ENCODE results near the gene PCDHB14. TPM values are rescaled to one million over a fixed set of nuclear protein-coding genes. Genes with fewer than 3 reads are reported as not detected.
"Not testable (repeated sequence)": the region's sequence is repeated elsewhere in the genome, so short reads cannot be mapped to it uniquely, and the experiment has no call there.

The PCDHB14 gene
- total RNA-seq, 1 experiment from 2014 or later: 2.6 TPM

DNA sequence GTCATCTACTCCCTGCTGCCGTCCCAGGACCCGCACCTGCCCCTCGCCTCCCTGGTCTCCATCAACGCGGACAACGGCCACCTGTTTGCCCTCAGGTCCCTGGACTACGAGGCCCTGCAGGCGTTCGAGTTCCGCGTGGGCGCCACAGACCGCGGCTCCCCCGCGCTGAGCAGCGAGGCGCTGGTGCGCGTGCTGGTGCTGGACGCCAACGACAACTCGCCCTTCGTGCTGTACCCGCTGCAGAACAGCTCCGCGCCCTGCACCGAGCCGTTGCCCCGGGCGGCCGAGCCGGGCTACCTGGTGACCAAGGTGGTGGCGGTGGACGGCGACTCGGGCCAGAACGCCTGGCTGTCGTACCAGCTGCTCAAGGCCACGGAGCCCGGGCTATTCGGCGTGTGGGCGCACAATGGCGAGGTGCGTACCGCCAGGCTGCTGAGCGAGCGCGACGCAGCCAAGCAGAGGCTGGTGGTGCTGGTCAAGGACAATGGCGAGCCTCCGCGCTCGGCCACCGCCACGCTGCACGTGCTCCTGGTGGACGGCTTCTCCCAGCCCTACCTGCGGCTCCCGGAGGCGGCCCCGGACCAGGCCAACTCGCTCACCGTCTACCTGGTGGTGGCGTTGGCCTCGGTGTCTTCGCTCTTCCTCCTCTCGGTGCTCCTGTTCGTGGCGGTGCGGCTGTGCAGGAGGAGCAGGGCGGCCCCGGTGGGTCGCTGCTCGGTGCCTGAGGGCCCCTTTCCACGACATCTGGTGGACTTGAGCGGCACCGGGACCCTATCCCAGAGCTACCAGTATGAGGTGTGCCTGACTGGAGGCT is 48.6 kb upstream of the PCDHB14 start:
- ATAC-seq; H3K27ac Mint-ChIP-seq; H3K27me3 Mint-ChIP-seq (ENCODE audit: low read depth); CTCF ChIA-PET; H3K4me3 Mint-ChIP-seq; H3K4me1 Mint-ChIP-seq; DNase-seq (ENCODE audit: low spot score): not testable (repeated sequence)
- POLR2A ChIA-PET: interaction anchor here (0.6 kb wide), 1 partner anchor 67 kb away, joined by 3 read pairs; no protein-coding TSS in a partner anchor
- peaks cover 17% of the 10 kb centered on the region for H3K9me3 Mint-ChIP-seq
- H3K36me3 Mint-ChIP-seq: peaks cover 14% of the 10 kb centered on the region; the same call in 1 of the 2 replicates

DNA sequence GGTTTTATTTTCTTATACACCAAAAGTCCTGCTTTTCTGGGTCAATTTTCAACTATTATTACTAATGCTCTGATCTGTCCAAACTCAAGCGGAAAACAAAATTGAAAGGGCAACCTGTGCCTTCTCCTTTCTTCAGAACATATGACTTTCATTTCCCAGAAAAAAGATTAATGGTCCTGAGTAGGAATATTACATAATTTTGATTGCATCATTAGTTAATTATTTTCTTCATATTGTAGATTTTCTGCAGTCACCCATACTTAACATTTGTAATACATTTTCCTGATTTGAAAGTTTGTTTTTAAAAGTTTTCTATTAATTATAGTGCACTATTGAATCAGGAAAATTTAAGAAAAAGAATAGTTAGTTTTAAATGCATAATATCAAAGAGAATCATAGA is 47.2 kb upstream of the PCDHB14 start:
- CTCF ChIA-PET: no interaction called here
- no peaks in the 10 kb centered on the region for H3K4me1 Mint-ChIP-seq
- TF ChIP-seq FOXJ3 (CRISPR knock-in tag; IDR thresholded peaks at IDR 0.05; ENCODE audit: borderline replicate concordance): no peak
- TF ChIP-seq, protein P1, sequence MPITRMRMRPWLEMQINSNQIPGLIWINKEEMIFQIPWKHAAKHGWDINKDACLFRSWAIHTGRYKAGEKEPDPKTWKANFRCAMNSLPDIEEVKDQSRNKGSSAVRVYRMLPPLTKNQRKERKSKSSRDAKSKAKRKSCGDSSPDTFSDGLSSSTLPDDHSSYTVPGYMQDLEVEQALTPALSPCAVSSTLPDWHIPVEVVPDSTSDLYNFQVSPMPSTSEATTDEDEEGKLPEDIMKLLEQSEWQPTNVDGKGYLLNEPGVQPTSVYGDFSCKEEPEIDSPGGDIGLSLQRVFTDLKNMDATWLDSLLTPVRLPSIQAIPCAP (CRISPR knock-in tag; IDR thresholded peaks at IDR 0.05): no peak
- no peak for TF ChIP-seq HMGA2 (CRISPR knock-in tag; IDR thresholded peaks at IDR 0.05)
- no peak for TF ChIP-seq ZNF396 (CRISPR knock-in tag; IDR thresholded peaks at IDR 0.05; ENCODE audit: borderline replicate concordance)
- TF ChIP-seq ZNF281 (CRISPR knock-in tag; IDR thresholded peaks at IDR 0.05): no peak
- no peak for TF ChIP-seq TCF7 (CRISPR knock-in tag; IDR thresholded peaks at IDR 0.05; ENCODE audit: low read depth)
- TF ChIP-seq CREB1 (CRISPR knock-in tag; IDR thresholded peaks at IDR 0.05): no peak
- TF ChIP-seq EMX1 (CRISPR knock-in tag; IDR thresholded peaks at IDR 0.05): no peak
- TF ChIP-seq MLX (CRISPR knock-in tag; IDR thresholded peaks at IDR 0.05): no peak
- TF ChIP-seq, protein P2, sequence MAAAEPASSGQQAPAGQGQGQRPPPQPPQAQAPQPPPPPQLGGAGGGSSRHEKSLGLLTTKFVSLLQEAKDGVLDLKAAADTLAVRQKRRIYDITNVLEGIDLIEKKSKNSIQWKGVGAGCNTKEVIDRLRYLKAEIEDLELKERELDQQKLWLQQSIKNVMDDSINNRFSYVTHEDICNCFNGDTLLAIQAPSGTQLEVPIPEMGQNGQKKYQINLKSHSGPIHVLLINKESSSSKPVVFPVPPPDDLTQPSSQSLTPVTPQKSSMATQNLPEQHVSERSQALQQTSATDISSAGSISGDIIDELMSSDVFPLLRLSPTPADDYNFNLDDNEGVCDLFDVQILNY (CRISPR knock-in tag; IDR thresholded peaks at IDR 0.05): no peak
- TF ChIP-seq ATF2 (CRISPR knock-in tag; IDR thresholded peaks at IDR 0.05; ENCODE audit: borderline replicate concordance, low read depth): no peak
- TF ChIP-seq, protein P3, sequence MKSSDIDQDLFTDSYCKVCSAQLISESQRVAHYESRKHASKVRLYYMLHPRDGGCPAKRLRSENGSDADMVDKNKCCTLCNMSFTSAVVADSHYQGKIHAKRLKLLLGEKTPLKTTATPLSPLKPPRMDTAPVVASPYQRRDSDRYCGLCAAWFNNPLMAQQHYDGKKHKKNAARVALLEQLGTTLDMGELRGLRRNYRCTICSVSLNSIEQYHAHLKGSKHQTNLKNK (CRISPR knock-in tag; IDR thresholded peaks at IDR 0.05): no peak
- TF ChIP-seq, protein P4, sequence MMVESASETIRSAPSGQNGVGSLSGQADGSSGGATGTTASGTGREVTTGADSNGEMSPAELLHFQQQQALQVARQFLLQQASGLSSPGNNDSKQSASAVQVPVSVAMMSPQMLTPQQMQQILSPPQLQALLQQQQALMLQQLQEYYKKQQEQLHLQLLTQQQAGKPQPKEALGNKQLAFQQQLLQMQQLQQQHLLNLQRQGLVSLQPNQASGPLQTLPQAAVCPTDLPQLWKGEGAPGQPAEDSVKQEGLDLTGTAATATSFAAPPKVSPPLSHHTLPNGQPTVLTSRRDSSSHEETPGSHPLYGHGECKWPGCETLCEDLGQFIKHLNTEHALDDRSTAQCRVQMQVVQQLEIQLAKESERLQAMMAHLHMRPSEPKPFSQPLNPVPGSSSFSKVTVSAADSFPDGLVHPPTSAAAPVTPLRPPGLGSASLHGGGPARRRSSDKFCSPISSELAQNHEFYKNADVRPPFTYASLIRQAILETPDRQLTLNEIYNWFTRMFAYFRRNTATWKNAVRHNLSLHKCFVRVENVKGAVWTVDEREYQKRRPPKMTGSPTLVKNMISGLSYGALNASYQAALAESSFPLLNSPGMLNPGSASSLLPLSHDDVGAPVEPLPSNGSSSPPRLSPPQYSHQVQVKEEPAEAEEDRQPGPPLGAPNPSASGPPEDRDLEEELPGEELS (CRISPR knock-in tag; IDR thresholded peaks at IDR 0.05): no peak
- no peak overlapping the region for H3K4me3 Mint-ChIP-seq
- peaks cover 17% of the 10 kb centered on the region for H3K9me3 Mint-ChIP-seq
- no peaks in the 10 kb centered on the region for H3K27me3 Mint-ChIP-seq (ENCODE audit: low read depth)
- no peak overlapping the region for H3K27ac Mint-ChIP-seq
- POLR2A ChIA-PET: no interaction called here
- ATAC-seq (no peak), DNase-seq (ENCODE audit: low spot score) (no peak)
- H3K36me3 Mint-ChIP-seq: peaks cover 16% of the 10 kb centered on the region; the same call in 1 of the 2 replicates

Measured in WTC11 (cell line).